GM12873 (cell line): ENCODE data around the gene INHA.

ENCODE experiments used
- TF ChIP-seq, protein P1 (sequence below): IDR thresholded peaks from 2 replicates; pipeline ENCODE4 v1.5.1; 2012; ENCODE audit warnings: low read depth, mild to moderate bottlenecking, moderate library complexity, low read length, control low read depth; ENCODE audit not compliant: insufficient read depth; ENCODE audit errors: missing control alignments

INHA gene

GRCh38 chr2:219574484-219575311 lies 2.6 kb downstream of the INHA start:
- TF ChIP-seq, protein P1, sequence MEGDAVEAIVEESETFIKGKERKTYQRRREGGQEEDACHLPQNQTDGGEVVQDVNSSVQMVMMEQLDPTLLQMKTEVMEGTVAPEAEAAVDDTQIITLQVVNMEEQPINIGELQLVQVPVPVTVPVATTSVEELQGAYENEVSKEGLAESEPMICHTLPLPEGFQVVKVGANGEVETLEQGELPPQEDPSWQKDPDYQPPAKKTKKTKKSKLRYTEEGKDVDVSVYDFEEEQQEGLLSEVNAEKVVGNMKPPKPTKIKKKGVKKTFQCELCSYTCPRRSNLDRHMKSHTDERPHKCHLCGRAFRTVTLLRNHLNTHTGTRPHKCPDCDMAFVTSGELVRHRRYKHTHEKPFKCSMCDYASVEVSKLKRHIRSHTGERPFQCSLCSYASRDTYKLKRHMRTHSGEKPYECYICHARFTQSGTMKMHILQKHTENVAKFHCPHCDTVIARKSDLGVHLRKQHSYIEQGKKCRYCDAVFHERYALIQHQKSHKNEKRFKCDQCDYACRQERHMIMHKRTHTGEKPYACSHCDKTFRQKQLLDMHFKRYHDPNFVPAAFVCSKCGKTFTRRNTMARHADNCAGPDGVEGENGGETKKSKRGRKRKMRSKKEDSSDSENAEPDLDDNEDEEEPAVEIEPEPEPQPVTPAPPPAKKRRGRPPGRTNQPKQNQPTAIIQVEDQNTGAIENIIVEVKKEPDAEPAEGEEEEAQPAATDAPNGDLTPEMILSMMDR = no peak

GRCh38 chr2:219575566-219576504 lies 3.7 kb downstream of the INHA start:
- TF ChIP-seq, protein P1 = no peak

DNA sequence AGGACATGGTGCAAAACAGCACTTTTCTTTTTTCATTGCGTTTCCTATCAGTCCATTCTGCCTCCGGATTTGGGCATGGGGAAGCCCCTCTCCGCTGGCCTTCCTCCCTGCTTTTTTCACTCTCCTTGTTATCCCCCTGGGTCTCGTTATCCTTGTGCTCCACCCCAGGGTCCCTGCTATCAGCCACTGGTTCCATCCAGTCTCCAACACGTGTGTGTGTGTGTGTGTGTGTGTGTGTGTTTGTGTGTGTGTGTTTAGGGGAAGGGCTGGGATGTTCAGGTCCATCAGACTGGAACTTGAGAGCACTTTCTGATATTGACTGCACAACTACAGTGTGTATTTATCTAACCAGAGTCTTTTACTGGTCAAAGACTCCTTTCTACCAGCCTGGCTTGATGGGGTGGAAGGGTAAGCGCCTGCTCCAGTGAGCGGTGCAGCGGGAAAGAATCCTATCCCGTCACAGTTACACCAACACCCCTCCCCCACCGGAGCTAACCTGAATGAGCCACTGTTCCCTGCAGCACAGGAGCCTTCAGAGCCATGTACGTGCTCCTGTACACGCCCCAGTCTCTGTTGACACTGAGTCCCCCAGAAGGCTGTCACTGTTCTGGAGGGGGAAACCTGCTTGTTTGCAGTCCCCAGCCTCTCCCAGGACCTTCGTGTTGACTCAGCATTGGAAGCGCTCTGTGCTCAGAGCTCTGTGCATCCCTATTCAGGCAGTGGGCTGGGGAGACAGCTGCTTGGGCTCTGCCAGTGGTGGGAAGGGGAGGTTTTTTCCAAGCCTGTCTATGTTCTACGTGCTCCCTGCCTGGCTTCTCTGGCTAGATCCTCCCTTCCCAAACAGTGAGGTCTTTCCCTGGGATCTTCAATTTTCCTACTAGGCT lies 4.6 kb downstream of the INHA start:
- TF ChIP-seq, protein P1 = no peak

GRCh38 chr2:219578811-219579613 lies 6.9 kb downstream of the INHA start:
- TF ChIP-seq, protein P1 = no peak

GRCh38 chr2:219581346-219581745 lies 9.2 kb downstream of the INHA start:
- TF ChIP-seq, protein P1 = no peak

DNA sequence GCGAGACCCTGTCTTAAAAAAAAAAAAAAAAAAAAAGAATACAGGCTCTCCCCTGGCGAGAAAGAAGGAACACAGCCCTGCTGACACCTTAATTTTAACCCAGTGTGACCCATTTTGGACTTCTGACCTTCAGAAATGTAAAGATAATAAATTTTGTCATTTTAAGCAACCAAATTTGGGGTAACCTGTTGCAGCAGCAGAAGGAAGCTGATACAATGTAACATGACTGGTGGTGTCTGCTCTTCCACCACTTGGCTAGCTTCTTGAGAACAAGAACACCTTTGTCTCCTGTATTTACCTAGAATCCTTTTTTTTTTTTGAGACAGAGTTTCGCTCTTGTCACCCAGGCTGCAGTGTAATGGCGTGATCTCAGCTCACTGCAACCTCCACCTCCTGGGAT lies 19.0 kb downstream of the INHA start:
- TF ChIP-seq, protein P1 = no peak
